HL-60 (cell line): ENCODE measurements around the gene TRIM67.

Source experiments
- CTCF ChIP-seq: IDR thresholded peaks from one replicate; pipeline ENCODE4 v1.5.1; 2011; ENCODE audit warnings: low read length, control low read depth, inconsistent platforms; ENCODE audit not compliant: insufficient read depth
- REST ChIP-seq: IDR thresholded peaks from 2 replicates; pipeline ENCODE4 v1.6.1; 2012; ENCODE audit warnings: low read depth; ENCODE audit not compliant: insufficient replicate concordance

DNA sequence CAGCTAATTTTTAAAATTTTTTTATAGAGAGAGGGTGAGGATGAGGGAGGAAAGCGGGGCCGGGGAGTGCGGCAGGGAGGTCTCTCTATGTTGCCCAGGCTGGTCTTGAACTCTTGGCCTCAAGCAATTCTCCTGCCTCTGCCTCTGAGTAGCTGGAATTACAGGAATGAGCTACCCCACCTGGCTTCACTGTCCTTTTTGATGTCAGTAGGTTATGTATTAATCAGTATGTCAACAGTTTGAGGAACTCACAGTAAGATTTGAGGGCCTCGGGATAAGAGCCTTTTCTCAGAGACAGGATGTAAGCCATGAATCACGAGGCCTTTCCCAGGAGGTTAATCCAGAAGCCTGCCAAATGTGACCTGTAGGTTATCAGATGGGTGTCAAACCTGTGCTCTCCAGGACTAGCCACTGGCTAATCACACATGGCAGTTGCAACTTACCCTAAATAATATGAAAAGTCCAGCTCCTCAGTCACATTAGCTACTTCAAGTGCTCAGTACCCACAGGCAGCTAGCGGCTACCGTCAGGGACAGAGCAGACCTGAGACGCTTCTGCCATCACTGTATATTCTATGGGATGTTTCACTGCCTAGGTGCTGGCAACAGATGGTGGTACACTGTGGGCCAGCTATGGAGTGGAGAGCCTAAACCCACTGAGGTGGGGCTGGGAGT, 33.1 kb downstream of the TRIM67 start:
- TF ChIP-seq CTCF (no peak), REST (no peak)
